HepG2 (cell line): ENCODE data around the gene ZNF223. TPM values are rescaled to one million over a fixed set of nuclear protein-coding genes. Genes with fewer than 3 reads are reported as not detected.

ENCODE experiments used
- ATAC-seq: fragments of 200-7000 bp; cut with Tn5 transposase; 3 replicates; pipeline ENCODE4 v1.9.1; 2020; ENCODE audit warnings: mild to moderate bottlenecking, moderate library complexity
- BruUV-seq: library from RNA; stranded (reverse); fragments of 400-500 nt; replicated peaks from 2 replicates; lab custom pipeline; 2021; lab: Mats Ljungman, UMichigan
- CTCF ChIA-PET: fragments of 300-600 bp; formaldehyde crosslinking; extraction: SDS; loops from one replicate; lab custom pipeline; 2021; ENCODE audit warnings: low total read pairs, inconsistent platforms, low intra/inter-chr PET ratio; lab: Yijun Ruan, JAX
- POLR2A ChIA-PET: fragments of 350-600 bp; sonication (Branson Sonifier 250); formaldehyde crosslinking; loops from one replicate; lab custom pipeline; 2020; ENCODE audit warnings: antibody characterized with exemption, inconsistent platforms; lab: Yijun Ruan, JAX
- DNase-seq: peaks from one replicate; pipeline ENCODE4 v3.0.0-alpha.2; 2015; ENCODE audit warnings: low spot score
- FAIRE-seq: peaks from 3 replicates; lab custom pipeline; 2011; peaks lifted over from hg19 to GRCh38; lab: Jason Lieb, UNC
- H2AFZ ChIP-seq: one replicate; pipeline ENCODE4 v1.6.1; 2011; ENCODE audit warnings: low read length, inconsistent platforms
- H3K27ac ChIP-seq: fragments of 300-600 bp; 3 replicates; pipeline ENCODE4 v1.8.0; 2011; ENCODE audit warnings: mixed run types, mild to moderate bottlenecking, mixed read lengths, low read length, inconsistent platforms; ENCODE audit not compliant: insufficient read depth; ENCODE audit errors: extremely low read length
- H3K27me3 ChIP-seq, 2 experiments: fragments of 200-600 bp in 1 of 2; 2 replicates in 1 of 2; 3 replicates in 1 of 2; pipeline versions ENCODE4 v1.6.0 to v1.8.0; 2011; ENCODE audit warnings: low read length in 2 of 2, mild to moderate bottlenecking in 2 of 2, moderate library complexity in 2 of 2, inconsistent platforms in 1 of 2; ENCODE audit not compliant: insufficient read depth in 2 of 2, control insufficient read depth in 1 of 2
- H3K36me3 ChIP-seq, 2 experiments: fragments of 200-600 bp in 1 of 2; replicated peaks in 1 of 2; 2 replicates in 1 of 2; 3 replicates in 1 of 2; pipeline versions ENCODE4 v1.5.1 to v1.8.0; 2011; ENCODE audit warnings: low read length in 2 of 2, inconsistent platforms in 1 of 2; ENCODE audit not compliant: insufficient read depth in 2 of 2, control insufficient read depth in 1 of 2
- H3K4me1 ChIP-seq: 2 replicates; pipeline ENCODE4 v1.5.1; 2012; ENCODE audit warnings: low read length, inconsistent platforms; ENCODE audit not compliant: insufficient read depth
- H3K4me2 ChIP-seq: 2 replicates; pipeline ENCODE4 v1.6.0; 2011; ENCODE audit warnings: low read depth, low read length, inconsistent platforms
- H3K4me3 ChIP-seq, 3 experiments: fragments of 200-600 bp in 1 of 3; sonication (generic), shearing (Covaris generic) in 1 of 3; replicated peaks in 1 of 3; 2 replicates each; pipeline ENCODE4 v1.5.1; 2011 to 2016; ENCODE audit warnings: low read length in 3 of 3, inconsistent platforms in 2 of 3, low read depth in 2 of 3, mild to moderate bottlenecking in 2 of 3, control low read depth in 1 of 3, mixed read lengths in 1 of 3; ENCODE audit not compliant: insufficient read depth in 1 of 3
- H3K79me2 ChIP-seq: one replicate; pipeline ENCODE4 v1.6.1; 2011; ENCODE audit warnings: low read length, inconsistent platforms; ENCODE audit not compliant: insufficient read depth
- H3K9ac ChIP-seq: 2 replicates; pipeline ENCODE4 v1.6.0; 2011; ENCODE audit warnings: mild to moderate bottlenecking, low read depth, low read length, inconsistent platforms; ENCODE audit not compliant: insufficient read depth
- H3K9me3 ChIP-seq: 2 replicates; pipeline ENCODE4 v1.5.1; 2012; ENCODE audit warnings: mild to moderate bottlenecking, low read length
- H4K20me1 ChIP-seq: 2 replicates; pipeline ENCODE4 v1.6.0; 2011; ENCODE audit warnings: inconsistent platforms, mild to moderate bottlenecking, low read length, moderate library complexity; ENCODE audit not compliant: insufficient read depth
- AGO2 ChIP-seq: fragments of 200-400 bp; formaldehyde crosslinking; optimal IDR thresholded peaks from 2 replicates; pipeline ENCODE3; 2017; ENCODE audit warnings: mild to moderate bottlenecking, low read depth, low read length, moderate library complexity
- AHR ChIP-seq: IDR thresholded peaks from 2 replicates; pipeline ENCODE4 v1.6.1; 2018; ENCODE audit warnings: missing genetic modification reagents, missing compliant biosample characterization
- CREM ChIP-seq, 2 experiments: sonication (generic) in 1 of 2; formaldehyde crosslinking in 1 of 2; IDR thresholded peaks; 2 replicates each; pipeline versions ENCODE4 v1.4.0 to v1.6.1; 2016 to 2020; ENCODE audit warnings: antibody characterized with exemption in 1 of 2, mild to moderate bottlenecking in 1 of 2, missing genetic modification reagents in 1 of 2
- HNRNPH1 ChIP-seq: fragments of 200-400 bp; formaldehyde crosslinking; optimal IDR thresholded peaks from 2 replicates; pipeline ENCODE3; 2017; ENCODE audit warnings: mild to moderate bottlenecking, low read depth, low read length
- KLF6 ChIP-seq: IDR thresholded peaks from 2 replicates; pipeline ENCODE4 v1.8.0; 2016; ENCODE audit warnings: missing biosample characterization, missing genetic modification reagents
- RAD21 ChIP-seq: fragments of 450-650 bp; formaldehyde crosslinking; IDR thresholded peaks from 2 replicates; pipeline ENCODE4 v1.5.0; 2020; ENCODE audit warnings: mild to moderate bottlenecking
- TAF1 ChIP-seq: sonication (generic); formaldehyde crosslinking; IDR thresholded peaks from 2 replicates; pipeline ENCODE4 v1.4.0; 2020; ENCODE audit warnings: missing genetic modification reagents
- YEATS2 ChIP-seq: sonication (generic); formaldehyde crosslinking; IDR thresholded peaks from 2 replicates; pipeline ENCODE4 v1.4.0; 2020; ENCODE audit warnings: missing genetic modification reagents, borderline replicate concordance
- ZNF225 ChIP-seq: sonication (generic); formaldehyde crosslinking; IDR thresholded peaks from 2 replicates; pipeline ENCODE4 v1.4.0; 2020; ENCODE audit warnings: mild to moderate bottlenecking, missing genetic modification reagents
- ZNF251 ChIP-seq: sonication (generic); formaldehyde crosslinking; IDR thresholded peaks from 2 replicates; pipeline ENCODE4 v1.9.0; 2021; ENCODE audit warnings: mild to moderate bottlenecking, missing genetic modification reagents
- ZNF44 ChIP-seq: sonication (generic); formaldehyde crosslinking; IDR thresholded peaks from 2 replicates; pipeline ENCODE4 v1.5.1; 2020; ENCODE audit warnings: mild to moderate bottlenecking, missing genetic modification reagents
- ZNF766 ChIP-seq: sonication (generic); formaldehyde crosslinking; IDR thresholded peaks from 2 replicates; pipeline ENCODE4 v1.5.0; 2020; ENCODE audit warnings: missing genetic modification reagents, borderline replicate concordance
- ZSCAN12 ChIP-seq: sonication (generic); formaldehyde crosslinking; IDR thresholded peaks from 2 replicates; pipeline ENCODE4 v1.9.0; 2021; ENCODE audit warnings: mild to moderate bottlenecking, missing genetic modification reagents
- WGBS: methylation state at CpG from one replicate; pipeline ENCODE4 v1.1.6; 2017; ENCODE audit warnings: low lambda C conversion rate; 5-methylcytosine and 5-hydroxymethylcytosine counted together
- in situ Hi-C: cut with HindIII; loops from 2 replicates; pipeline ENCODE4 v1.10.0; 2017; ENCODE audit warnings: low pct_unique_long_range_greater_than_20kb; ENCODE audit not compliant: extremely low pct_ligation_motif_present
- intact Hi-C: fragments of 100-400 bp; cut with micrococcal nuclease; formaldehyde crosslinking; loops from one replicate; pipeline ENCODE4 v1.10.0; 2022; ENCODE audit not compliant: unreplicated experiment
- polyA plus RNA-seq, 8 experiments: library from polyadenylated mRNA; depleted of rRNA in 3 of 8; stranded (reverse) in 7 of 8; unstranded in 1 of 8; fragments of >200 nt; fragmentation: Illumina TruSeq in 4 of 8; extraction: Trizol in 4 of 8; gene quantifications; 2 replicates each; pipeline versions ENCODE4 v1.2.1 to v1.2.3, GENCODE V29; 2011 to 2016; ENCODE audit warnings: low read depth in 4 of 8, missing spikeins in 1 of 8, mixed read lengths in 1 of 8; ENCODE audit not compliant: insufficient read depth in 1 of 8
- total RNA-seq, 5 experiments: library from RNA; depleted of rRNA; stranded (reverse); fragments of >200 nt; fragmentation: Illumina TruSeq; extraction: Trizol; gene quantifications; 2 replicates each; pipeline ENCODE4 v1.2.3, GENCODE V29; 2016; ENCODE audit warnings: low read depth in 1 of 5
- TF ChIP-seq, protein P1 (sequence below): sonication (generic); formaldehyde crosslinking; conservative IDR thresholded peaks from 2 replicates; pipeline ENCODE4 v1.5.0; 2020; ENCODE audit warnings: missing genetic modification reagents
- TF ChIP-seq, protein P2 (sequence below): IDR thresholded peaks from 2 replicates; pipeline ENCODE4 v1.6.1; 2016; ENCODE audit warnings: mild to moderate bottlenecking, missing biosample characterization, missing genetic modification reagents

The ZNF223 gene
- total and polyA plus RNA-seq, 2 of the 13 experiments (the other 11 are each of a cell fraction or from before 2014, with no cell fraction given) = 2.0 to 4.8 TPM

DNA sequence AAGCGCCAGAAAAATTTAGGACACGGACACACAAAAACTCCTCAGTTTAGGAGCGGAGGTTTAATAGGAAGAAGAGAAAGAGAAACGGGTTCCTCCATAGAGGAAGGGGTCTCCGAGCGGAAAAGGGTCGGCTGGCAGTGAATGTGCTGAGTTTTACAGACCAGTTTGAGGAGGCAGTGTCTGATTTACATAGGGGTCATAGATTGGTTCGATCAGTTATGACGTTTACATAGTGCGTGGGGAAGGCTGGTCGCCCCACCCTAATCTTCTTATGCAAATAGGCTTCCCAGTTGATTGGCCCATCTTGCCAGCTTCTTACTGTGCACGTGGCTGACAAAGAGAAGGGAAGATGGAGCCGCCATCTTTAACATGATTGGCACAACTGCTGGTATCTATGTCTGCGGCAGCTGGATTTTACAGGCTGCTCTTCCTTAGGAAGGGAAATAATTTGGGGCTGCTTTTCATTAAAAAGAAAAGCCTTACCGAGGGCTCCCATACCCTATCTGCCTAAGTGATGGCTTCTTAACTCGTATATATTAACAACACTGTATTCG, 60.2 kb downstream of the ZNF223 start:
- Histone ChIP-seq H3K79me2 (no peaks in the 10 kb centered on the region), H2AFZ (no peak overlapping the region), H4K20me1 (no peaks in the 10 kb centered on the region), H3K4me2 (peak overlapping the region; percentile 85), H3K4me3 (peak overlapping the region in 2 of 3 experiments; percentile 82 to 92; a peak in 3 of 6 replicates), H3K9ac (no peak overlapping the region), H3K4me1 (peaks cover 14% of the 10 kb centered on the region), H3K36me3 (peaks cover 0 to 7% of the 10 kb centered on the region in 2 experiments; a peak in 2 of 5 replicates), H3K27ac (no peak overlapping the region), H3K27me3 (no peaks in the 10 kb centered on the region; a peak in 1 of 5 replicates)
- WGBS = 85% methylated on average over 16 of the region's 17 CpGs
- no TSS peak for BruUV-seq
- POLR2A ChIA-PET = interaction anchor here (3.5 kb wide), 1 partner anchor 53 kb away, joined by 19 read pairs; the partner anchor contains the start of gene ZNF226
- no peak for DNase-seq
- intact Hi-C loops = loop anchor here (2.0 to 10.0 kb wide), 2 partner anchors 107 to 177 kb away; partner anchors contain the start of genes ZNF230 and ZNF45
- CTCF ChIA-PET = no interaction called here
- TF ChIP-seq YEATS2 (CRISPR knock-in tag) (no peak), KLF6 (no peak), AHR (CRISPR knock-in tag) (no peak)
- TF ChIP-seq, all 625 proteins: peak for 0
- ATAC-seq (no peak), FAIRE-seq (no peak)
- H3K9me3 ChIP-seq = no peaks in the 10 kb centered on the region
- in situ Hi-C loops = no loop called here

DNA sequence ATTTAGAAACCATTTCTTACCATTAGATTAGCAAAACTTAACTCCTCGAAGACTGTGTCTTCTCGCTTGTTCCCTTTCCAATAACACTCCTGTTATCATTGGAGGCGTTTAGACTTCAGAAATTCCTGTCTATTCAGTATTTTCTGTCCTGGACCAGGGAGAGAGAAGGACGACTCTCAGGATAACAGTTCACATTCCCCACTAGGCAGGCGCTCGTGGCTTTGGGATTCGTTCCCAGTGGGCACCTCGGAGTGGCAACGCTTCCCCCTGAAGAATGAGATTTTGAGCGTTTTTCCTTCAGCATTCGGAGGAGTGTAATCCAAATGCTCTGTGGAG, 60.9 kb downstream of the ZNF223 start:
- Histone ChIP-seq H3K4me2 (peak overlapping the region; percentile 85), H3K9ac (peak overlapping the region; percentile 76), H3K27ac (peak overlapping the region; percentile 23), H3K36me3 (no peaks in the 10 kb centered on the region; a peak in 2 of 5 replicates), H3K9me3 (no peaks in the 10 kb centered on the region), H2AFZ (peak overlapping the region; percentile 72), H4K20me1 (no peaks in the 10 kb centered on the region), H3K4me1 (peaks cover 14% of the 10 kb centered on the region), H3K79me2 (no peaks in the 10 kb centered on the region), H3K4me3 (peak overlapping the region; percentile 79 to 92 (median 82)), H3K27me3 (no peaks in the 10 kb centered on the region; a peak in 1 of 5 replicates)
- intact Hi-C loops (loop anchor here (1.0 to 10.0 kb wide), 3 partner anchors 100 to 178 kb away; partner anchors contain the start of genes ZNF227, ZNF230 and ZNF45), in situ Hi-C loops (no loop called here)
- no TSS peak for BruUV-seq
- FAIRE-seq (no peak), ATAC-seq (peak; percentile 41; the same call in 2 of the 3 replicates), DNase-seq (no peak)
- ChIA-PET POLR2A (interaction anchor here (0.7 to 3.5 kb wide), 4 partner anchors 18 to 177 kb away, joined by 3 to 19 read pairs (median 8); partner anchors contain the start of genes ZNF224, ZNF226 and ZNF45), CTCF (no interaction called here)
- 1% methylated on average over 11 of the region's 11 CpGs for WGBS
- TF ChIP-seq TAF1 (CRISPR knock-in tag) (peak; percentile 48; the same call in 1 of the 2 replicates), RAD21 (0 out of 2 replicates have a peak, but pooled peaks have one; percentile 7), ZNF766 (CRISPR knock-in tag) (0 out of 2 replicates have a peak, but pooled peaks have one; percentile 31), CREM (IDR thresholded peaks at IDR 0.05) (0 out of 2 replicates have a peak, but pooled peaks have one; percentile 69), CREM (CRISPR knock-in tag; IDR thresholded peaks at IDR 0.05) (no peak), ZSCAN12 (CRISPR knock-in tag) (no peak), ZNF44 (0 out of 2 replicates have a peak, but pooled peaks have one; percentile 22), HNRNPH1 (no peak), ZNF225 (CRISPR knock-in tag) (no peak), ZNF251 (CRISPR knock-in tag) (no peak), AGO2 (no peak)
- TF ChIP-seq, protein P1, sequence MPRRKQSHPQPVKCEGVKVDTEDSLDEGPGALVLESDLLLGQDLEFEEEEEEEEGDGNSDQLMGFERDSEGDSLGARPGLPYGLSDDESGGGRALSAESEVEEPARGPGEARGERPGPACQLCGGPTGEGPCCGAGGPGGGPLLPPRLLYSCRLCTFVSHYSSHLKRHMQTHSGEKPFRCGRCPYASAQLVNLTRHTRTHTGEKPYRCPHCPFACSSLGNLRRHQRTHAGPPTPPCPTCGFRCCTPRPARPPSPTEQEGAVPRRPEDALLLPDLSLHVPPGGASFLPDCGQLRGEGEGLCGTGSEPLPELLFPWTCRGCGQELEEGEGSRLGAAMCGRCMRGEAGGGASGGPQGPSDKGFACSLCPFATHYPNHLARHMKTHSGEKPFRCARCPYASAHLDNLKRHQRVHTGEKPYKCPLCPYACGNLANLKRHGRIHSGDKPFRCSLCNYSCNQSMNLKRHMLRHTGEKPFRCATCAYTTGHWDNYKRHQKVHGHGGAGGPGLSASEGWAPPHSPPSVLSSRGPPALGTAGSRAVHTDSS = 0 out of 2 replicates have a peak, but pooled peaks have one; percentile 4
- TF ChIP-seq, protein P2, sequence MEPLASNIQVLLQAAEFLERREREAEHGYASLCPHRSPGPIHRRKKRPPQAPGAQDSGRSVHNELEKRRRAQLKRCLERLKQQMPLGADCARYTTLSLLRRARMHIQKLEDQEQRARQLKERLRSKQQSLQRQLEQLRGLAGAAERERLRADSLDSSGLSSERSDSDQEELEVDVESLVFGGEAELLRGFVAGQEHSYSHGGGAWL (CRISPR knock-in tag) = 0 out of 2 replicates have a peak, but pooled peaks have one; percentile 8
